Spleen (tissue), 11 donors: ENCODE measurements around the gene METAP2. TPM values are rescaled to one million over a fixed set of nuclear protein-coding genes. Genes with fewer than 3 reads are reported as not detected.

Experiments
- DNase-seq: peaks from one replicate; pipeline ENCODE4 v3.0.0-alpha.2; 2020
- H3K27ac ChIP-seq, 8 donors: fragments of 200-600 bp; sonication (generic) in 7 of 8; 1 replicate in 4 of 8; 2 replicates in 4 of 8; pipeline versions ENCODE4 v1.5.0 to v1.8.0; 2016 to 2021; ENCODE audit warnings: inconsistent platforms in 4 of 8, mild to moderate bottlenecking in 4 of 8, moderate library complexity in 1 of 8
- H3K27me3 ChIP-seq, 7 donors: fragments of 200-600 bp; sonication (generic) in 6 of 7; replicated peaks in 1 of 7; 1 replicate in 4 of 7; 2 replicates in 3 of 7; pipeline versions ENCODE4 v1.5.0 to v1.8.0; 2016 to 2021; ENCODE audit warnings: inconsistent platforms in 3 of 7, mild to moderate bottlenecking in 1 of 7
- H3K36me3 ChIP-seq, 6 donors: fragments of 200-600 bp; sonication (generic) in 5 of 6; 1 replicate in 4 of 6; 2 replicates in 2 of 6; pipeline versions ENCODE4 v1.5.0 to v1.8.0; 2016 to 2021; ENCODE audit warnings: inconsistent platforms in 2 of 6
- H3K4me1 ChIP-seq, 6 donors: fragments of 200-600 bp; sonication (generic) in 5 of 6; 1 replicate in 3 of 6; 2 replicates in 3 of 6; pipeline versions ENCODE4 v1.5.0 to v1.8.0; 2016 to 2021; ENCODE audit warnings: inconsistent platforms in 3 of 6
- H3K4me3 ChIP-seq, 8 donors: fragments of 200-600 bp; sonication (generic) in 7 of 8; 1 replicate in 4 of 8; 2 replicates in 4 of 8; pipeline versions ENCODE4 v1.5.0 to v1.8.0; 2016 to 2021; ENCODE audit warnings: inconsistent platforms in 4 of 8, mild to moderate bottlenecking in 4 of 8, moderate library complexity in 2 of 8
- H3K9me3 ChIP-seq, 8 donors: fragments of 200-600 bp; sonication (generic) in 7 of 8; 1 replicate in 4 of 8; 2 replicates in 4 of 8; pipeline versions ENCODE4 v1.5.0 to v1.8.0; 2016 to 2021; ENCODE audit warnings: inconsistent platforms in 4 of 8
- CTCF ChIP-seq, 11 experiments: fragments of 200-600 bp in 7 of 11; fragments of 450-650 bp in 4 of 11; sonication (generic) in 4 of 11; IDR thresholded peaks in 8 of 11; conservative IDR thresholded peaks in 3 of 11; 1 replicate in 7 of 11; 2 replicates in 4 of 11; pipeline versions ENCODE4 v1.4.0 to v1.8.0; 2016 to 2021; ENCODE audit warnings: antibody characterized with exemption in 11 of 11, inconsistent platforms in 4 of 11, mild to moderate bottlenecking in 1 of 11
- POLR2A ChIP-seq, 3 donors: fragments of 450-650 bp; IDR thresholded peaks; one replicate each; pipeline ENCODE4 v1.5.1; 2017; ENCODE audit warnings: antibody characterized with exemption in 3 of 3, mild to moderate bottlenecking in 1 of 3
- POLR2AphosphoS5 ChIP-seq, 3 donors: sonication (generic); formaldehyde crosslinking; IDR thresholded peaks; one replicate each; pipeline ENCODE4 v1.5.1; 2017; ENCODE audit warnings: antibody characterized with exemption in 3 of 3
- WGBS, 5 donors: extraction: QIAGEN DNeasy Blood & Tissue Kit in 3 of 5; methylation state at CpG; one replicate each; pipeline versions ENCODE4 v1.1.5 to v1.1.7; 2013 to 2018; 5-methylcytosine and 5-hydroxymethylcytosine counted together
- intact Hi-C: fragments of 100-400 bp; cut with DNase I; formaldehyde crosslinking; loops from one replicate; pipeline ENCODE4 v1.15.0; 2023; ENCODE audit warnings: low total_unique reads
- polyA plus RNA-seq, 3 donors: library from polyadenylated mRNA; stranded (reverse); fragments of 200-250 nt; gene quantifications; one replicate each; pipeline ENCODE4 v1.2.1, GENCODE V29; 2013
- small RNA-seq, 4 donors: library from RNA; depleted of rRNA; stranded (forward); fragments of <200 nt; gene quantifications; one replicate each; pipeline ENCODE3, GENCODE V24; 2016
- total RNA-seq, 7 donors: library from RNA; depleted of rRNA in 3 of 7; stranded (reverse); fragments of >200 nt in 3 of 7; fragmentation: NEBNext Ultra II Directional in 4 of 7; extraction: Animal tissue kit (Norgen Biotek cat#: 25700) in 4 of 7; gene quantifications; one replicate each; pipeline versions ENCODE4 v1.1.0 to v1.2.1, GENCODE V29; 2016 to 2021
- donor health status: healthy with polysubstance abuse.
- donor health status: DM: no; HTN: no; CAD: no; lungs with moderate emphysema.
- donor health status: DM: no; HTN: no; CAD: no.
- donor health status: Bipolar disorder and iron deficiency.
- donor health status: healthy.
- donor health status: DM: no; HTN: no; CAD: no.
- donor health status: DM: yes; HTN: yes; CAD: no.

Gene METAP2
- total and polyA plus RNA-seq, 10 donors = 29.8 to 69.2 (median 45.7) TPM

GRCh38 chr12:95553197-95553943, 79.4 kb downstream of the METAP2 start:
- H3K4me3 ChIP-seq = no peak overlapping the region
- TF ChIP-seq CTCF (IDR thresholded peaks at IDR 0.05 in 8 of 11, conservative IDR thresholded peaks at IDR 0.05 in 3 of 11) (no peak), POLR2AphosphoS5 (IDR thresholded peaks at IDR 0.05) (no peak), POLR2A (IDR thresholded peaks at IDR 0.05) (no peak)
- no peak overlapping the region for H3K27ac ChIP-seq
- H3K4me1 ChIP-seq = peaks cover 0 to 10% (median under 1%) of the 10 kb centered on the region in 6 donors
- peaks cover 0 to 14% (median 8%) of the 10 kb centered on the region in 7 donors for H3K27me3 ChIP-seq
- WGBS, 5 donors = 63 to 76% (median 71%) methylated on average over 5 of the region's 5 CpGs
- no peaks in the 10 kb centered on the region for H3K36me3 ChIP-seq
- DNase-seq = no peak
- intact Hi-C loops = no loop called here
- H3K9me3 ChIP-seq = peaks cover 0 to 8% (median 0%) of the 10 kb centered on the region in 8 donors

DNA sequence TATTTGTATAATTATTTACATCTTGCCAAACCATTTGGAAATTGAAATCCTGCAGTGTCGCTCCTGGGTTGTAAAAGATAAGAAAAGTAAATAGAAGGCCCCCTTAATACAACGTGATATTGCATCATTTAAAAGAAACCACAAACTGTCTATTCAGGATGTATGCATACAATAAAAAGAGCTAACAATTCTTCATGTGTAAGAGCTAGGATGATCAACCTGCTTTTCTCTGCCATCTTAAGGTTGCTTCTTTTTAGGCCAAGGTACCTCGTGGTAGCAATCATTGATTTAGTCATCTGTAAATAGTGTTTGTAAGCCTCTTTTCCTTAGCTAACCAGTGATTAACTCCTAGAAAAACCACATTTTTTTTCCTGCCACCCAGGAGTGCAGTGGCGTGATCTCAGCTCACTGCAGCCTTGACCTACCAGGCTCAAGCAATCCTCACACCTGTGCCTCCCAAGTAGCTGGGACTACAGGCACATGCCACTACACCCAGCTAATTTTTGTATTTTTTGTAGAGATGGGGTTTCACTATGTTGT, 80.7 kb downstream of the METAP2 start:
- no peaks in the 10 kb centered on the region for H3K36me3 ChIP-seq
- DNase-seq = no peak
- TF ChIP-seq CTCF (IDR thresholded peaks at IDR 0.05 in 8 of 11, conservative IDR thresholded peaks at IDR 0.05 in 3 of 11) (no peak), POLR2A (IDR thresholded peaks at IDR 0.05) (no peak), POLR2AphosphoS5 (IDR thresholded peaks at IDR 0.05) (no peak)
- 31 to 56% (median 43%) methylated on average over 4 of the region's 4 CpGs for WGBS, 5 donors
- H3K4me3 ChIP-seq = no peak overlapping the region
- no peak overlapping the region for H3K27ac ChIP-seq
- intact Hi-C loops = no loop called here
- peaks cover 0 to 4% (median 0%) of the 10 kb centered on the region in 7 donors for H3K27me3 ChIP-seq
- H3K9me3 ChIP-seq = peaks cover 0 to 3% (median 0%) of the 10 kb centered on the region in 8 donors
- no peaks in the 10 kb centered on the region for H3K4me1 ChIP-seq

DNA sequence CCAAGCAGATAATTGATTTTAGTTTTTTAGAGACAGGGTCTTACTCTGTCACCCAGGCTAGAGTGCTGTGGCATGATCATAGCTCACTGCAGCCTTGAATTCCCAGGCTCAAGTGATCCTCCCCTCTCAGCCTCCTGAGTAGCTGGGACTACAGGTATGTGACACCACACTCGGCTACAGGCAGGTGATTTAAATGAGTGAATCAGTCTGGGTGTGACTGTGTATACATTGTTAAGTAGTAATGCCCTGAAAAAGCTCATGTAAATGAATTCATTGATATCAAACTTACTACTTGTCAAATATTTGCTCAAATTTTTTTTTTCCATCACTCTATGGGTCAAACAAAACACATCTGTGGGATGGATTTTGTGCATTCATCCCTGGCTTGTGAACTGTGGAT, 83.7 kb downstream of the METAP2 start:
- intact Hi-C loops = no loop called here
- Histone ChIP-seq H3K4me3 (no peak overlapping the region), H3K27me3 (no peaks in the 10 kb centered on the region), H3K4me1 (no peaks in the 10 kb centered on the region), H3K9me3 (no peaks in the 10 kb centered on the region), H3K27ac (no peak overlapping the region), H3K36me3 (no peaks in the 10 kb centered on the region)
- no peak for DNase-seq
- no peak for TF ChIP-seq POLR2AphosphoS5 (IDR thresholded peaks at IDR 0.05)
- no peak for TF ChIP-seq CTCF (IDR thresholded peaks at IDR 0.05 in 8 of 11, conservative IDR thresholded peaks at IDR 0.05 in 3 of 11)
- TF ChIP-seq POLR2A (IDR thresholded peaks at IDR 0.05) = no peak
- WGBS, 5 donors = 67 to 91% (median 90%) methylated on average over 1 of the region's 1 CpG

Small RNA genes within 50 kb of the gene (small RNA-seq; reads per million reads assigned to genes)
- 0 reads per million in 4 donors for gene RNU6-735P

Other genes with a start within 250 kb of the METAP2 start
- gene USP44, start 77.3 kb downstream of the METAP2 start, total RNA-seq = 1 to 10 TPM; 2.2 to 7.2 (median 3.6) TPM
- 1 to 10 TPM in 2 of 3 donors, under 1 TPM in 1; 0.88 to 1.8 (median 1.4) TPM for gene USP44, start 77.3 kb downstream of the METAP2 start, polyA plus RNA-seq